ENCODE data around the gene CD1E. TPM values are rescaled to one million over a fixed set of nuclear protein-coding genes. Genes with fewer than 3 reads are reported as not detected.

CD1E gene
- total and polyA plus RNA-seq, 10 of the 15 experiments (the other 5 are each of a cell fraction or from before 2014, with no cell fraction given) = 0.05 to 0.07 (median 0.05) TPM; not detected in 7

DNA sequence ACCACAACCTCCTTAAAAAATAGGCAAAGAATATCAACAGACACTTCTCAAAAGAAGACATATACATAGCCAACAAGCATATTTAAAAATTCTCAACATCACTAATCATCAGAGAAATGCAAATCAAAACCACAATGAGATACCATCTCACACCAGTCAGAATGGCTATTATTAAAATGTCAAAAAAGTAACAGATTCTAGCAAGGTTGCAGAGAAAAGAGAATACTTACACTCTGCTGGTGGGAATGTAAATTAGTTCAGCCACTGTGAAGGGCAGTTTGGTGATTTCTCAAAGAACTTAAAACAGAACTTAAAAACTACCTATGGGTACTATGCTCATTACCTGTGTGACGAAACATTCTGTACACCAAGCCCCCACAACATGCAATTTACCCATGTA lies 43.1 kb upstream of the CD1E start:
- 5% methylated on average over 1 of the region's 1 CpG for WGBS (ENCODE audit: insufficient coverage, insufficient replicate concordance, low lambda C conversion rate, missing lambda C conversion rate)
- BruUV-seq (replicated peaks) = no TSS peak

More for the DNA sequence above, 43.1 kb upstream of the CD1E start:
- ChIA-PET RAD21 (ENCODE audit: unreplicated experiment) (no interaction called here), SMC1A (ENCODE audit: uncharacterized antibody, unreplicated experiment) (interaction anchor here (0.9 to 1.1 kb wide), 4 partner anchors 11 to 63 kb away, joined by 3 to 5 read pairs (median 4); partner anchors contain the start of gene CD1C), POLR2A (no interaction called here), CTCF (interaction anchor here (1.0 kb wide), 1 partner anchor 107 kb away, joined by 3 read pairs; no protein-coding TSS in a partner anchor)
- TF ChIP-seq CREM (IDR thresholded peaks at IDR 0.05; ENCODE audit: low read depth) (no peak), TAF1 (IDR thresholded peaks at IDR 0.05; ENCODE audit: borderline replicate concordance, low read depth, low read length) (no peak), MEF2B (IDR thresholded peaks at IDR 0.05; ENCODE audit: partially characterized antibody, poor library complexity, severe bottlenecking) (peak; percentile 21), MYC (IDR thresholded peaks at IDR 0.05; ENCODE audit: insufficient read depth, insufficient read length, insufficient replicate concordance, low read length, severe bottlenecking) (no peak), ATF7 (IDR thresholded peaks at IDR 0.05; ENCODE audit: low read depth) (peak; percentile 18; the same call in 1 of the 2 replicates), MEF2A (IDR thresholded peaks at IDR 0.05; ENCODE audit: insufficient read depth, low read depth, low read length) (no peak), MTA2 (IDR thresholded peaks at IDR 0.05; ENCODE audit: low read depth) (peak; percentile 67), NFYB (IDR thresholded peaks at IDR 0.05; ENCODE audit: insufficient read depth, low read depth, low read length) (0 out of 2 replicates have a peak, but pooled peaks have one; percentile 5), RUNX3 (IDR thresholded peaks at IDR 0.05; ENCODE audit: low read length) (peak; percentile 65)
- TF ChIP-seq, protein P1, sequence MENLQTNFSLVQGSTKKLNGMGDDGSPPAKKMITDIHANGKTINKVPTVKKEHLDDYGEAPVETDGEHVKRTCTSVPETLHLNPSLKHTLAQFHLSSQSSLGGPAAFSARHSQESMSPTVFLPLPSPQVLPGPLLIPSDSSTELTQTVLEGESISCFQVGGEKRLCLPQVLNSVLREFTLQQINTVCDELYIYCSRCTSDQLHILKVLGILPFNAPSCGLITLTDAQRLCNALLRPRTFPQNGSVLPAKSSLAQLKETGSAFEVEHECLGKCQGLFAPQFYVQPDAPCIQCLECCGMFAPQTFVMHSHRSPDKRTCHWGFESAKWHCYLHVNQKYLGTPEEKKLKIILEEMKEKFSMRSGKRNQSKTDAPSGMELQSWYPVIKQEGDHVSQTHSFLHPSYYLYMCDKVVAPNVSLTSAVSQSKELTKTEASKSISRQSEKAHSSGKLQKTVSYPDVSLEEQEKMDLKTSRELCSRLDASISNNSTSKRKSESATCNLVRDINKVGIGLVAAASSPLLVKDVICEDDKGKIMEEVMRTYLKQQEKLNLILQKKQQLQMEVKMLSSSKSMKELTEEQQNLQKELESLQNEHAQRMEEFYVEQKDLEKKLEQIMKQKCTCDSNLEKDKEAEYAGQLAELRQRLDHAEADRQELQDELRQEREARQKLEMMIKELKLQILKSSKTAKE (IDR thresholded peaks at IDR 0.05; ENCODE audit: low read depth, poor library complexity, severe bottlenecking) = no peak
- TF ChIP-seq, protein P2, sequence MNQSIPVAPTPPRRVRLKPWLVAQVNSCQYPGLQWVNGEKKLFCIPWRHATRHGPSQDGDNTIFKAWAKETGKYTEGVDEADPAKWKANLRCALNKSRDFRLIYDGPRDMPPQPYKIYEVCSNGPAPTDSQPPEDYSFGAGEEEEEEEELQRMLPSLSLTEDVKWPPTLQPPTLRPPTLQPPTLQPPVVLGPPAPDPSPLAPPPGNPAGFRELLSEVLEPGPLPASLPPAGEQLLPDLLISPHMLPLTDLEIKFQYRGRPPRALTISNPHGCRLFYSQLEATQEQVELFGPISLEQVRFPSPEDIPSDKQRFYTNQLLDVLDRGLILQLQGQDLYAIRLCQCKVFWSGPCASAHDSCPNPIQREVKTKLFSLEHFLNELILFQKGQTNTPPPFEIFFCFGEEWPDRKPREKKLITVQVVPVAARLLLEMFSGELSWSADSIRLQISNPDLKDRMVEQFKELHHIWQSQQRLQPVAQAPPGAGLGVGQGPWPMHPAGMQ (IDR thresholded peaks at IDR 0.05; ENCODE audit: borderline replicate concordance) = no peak
- Histone ChIP-seq H3K4me3 (no peak overlapping the region), H3K9me3 (replicated peaks; ENCODE audit: control insufficient read depth, insufficient read depth, low read length) (no peaks in the 10 kb centered on the region; the same call in 2 of the 3 replicates), H3K27ac (ENCODE audit: control insufficient read depth, insufficient read depth) (no peak overlapping the region), H2AFZ (ENCODE audit: control insufficient read depth, low read depth, low read length) (no peak overlapping the region), H3K9ac (ENCODE audit: control insufficient read depth, insufficient read depth, low read length) (no peak overlapping the region), H3K79me2 (ENCODE audit: control insufficient read depth, insufficient read depth, low read length) (no peaks in the 10 kb centered on the region), H3K27me3 (replicated peaks in 1 of 2; ENCODE audit: control insufficient read depth in 2 of 2, insufficient read depth in 2 of 2, low read length in 1 of 2) (no peaks in the 10 kb centered on the region), H3K4me1 (ENCODE audit: control insufficient read depth, insufficient read depth, low read length) (no peaks in the 10 kb centered on the region), H3K4me2 (ENCODE audit: control insufficient read depth, insufficient read depth) (0 out of 2 replicates have a peak overlapping the region, but pooled peaks have one; percentile 7), H3K36me3 (ENCODE audit: control insufficient read depth in 2 of 2, insufficient read depth in 2 of 2, low read length in 1 of 2) (no peaks in the 10 kb centered on the region), H4K20me1 (ENCODE audit: control insufficient read depth, insufficient read depth) (no peaks in the 10 kb centered on the region)
- ATAC-seq (peak; percentile 73), FAIRE-seq (no peak), DNase-seq (ENCODE audit: low read depth, low spot score) (no peak)
- intact Hi-C loops (cut with micrococcal nuclease; ENCODE audit: unreplicated experiment) = no loop called here
- in situ Hi-C loops (cut with MboI) = no loop called here
